HEK293T (cell line): Measurements from ENCODE around the gene PLA2G15.

Experiments
- CTCF ChIA-PET: fragments of 350-600 bp; formaldehyde crosslinking; extraction: SDS; loops from one replicate; lab custom pipeline; 2021; ENCODE audit warnings: antibody characterized with exemption, inconsistent platforms; lab: Yijun Ruan, JAX
- POLR2A ChIA-PET: fragments of 350-600 bp; formaldehyde crosslinking; extraction: SDS; loops from one replicate; lab custom pipeline; 2020; ENCODE audit warnings: antibody characterized with exemption, inconsistent platforms; lab: Yijun Ruan, JAX
- DNase-seq: peaks from one replicate; pipeline ENCODE4 v3.0.0; 2012; ENCODE audit warnings: mixed read lengths; ENCODE audit errors: extremely low spot score
- ARNT ChIP-seq: fragments of 450-650 bp; IDR thresholded peaks from 2 replicates; pipeline ENCODE4 v1.6.1; 2017; ENCODE audit warnings: mild to moderate bottlenecking
- BHLHE40 ChIP-seq: fragments of 450-650 bp; IDR thresholded peaks from 2 replicates; pipeline ENCODE4 v1.6.1; 2016; ENCODE audit warnings: mild to moderate bottlenecking, moderate library complexity, borderline replicate concordance
- CTBP1 ChIP-seq: fragments of 450-650 bp; IDR thresholded peaks from 2 replicates; pipeline ENCODE4 v1.6.1; 2016; ENCODE audit warnings: borderline replicate concordance
- ELF4 ChIP-seq: fragments of 450-650 bp; IDR thresholded peaks from 2 replicates; pipeline ENCODE4 v1.6.1; 2017; ENCODE audit warnings: antibody characterized with exemption
- FOXA1 ChIP-seq: fragments of 450-650 bp; IDR thresholded peaks from 2 replicates; pipeline ENCODE4 v1.6.1; 2016; ENCODE audit warnings: mild to moderate bottlenecking
- FOXK2 ChIP-seq: fragments of 450-650 bp; IDR thresholded peaks from 2 replicates; pipeline ENCODE4 v1.6.1; 2016; ENCODE audit warnings: mild to moderate bottlenecking
- FOXM1 ChIP-seq: fragments of 450-650 bp; IDR thresholded peaks from 2 replicates; pipeline ENCODE4 v1.6.1; 2017; ENCODE audit warnings: mild to moderate bottlenecking, borderline replicate concordance
- HDGF ChIP-seq: fragments of 450-650 bp; IDR thresholded peaks from 2 replicates; pipeline ENCODE4 v1.6.1; 2017; ENCODE audit warnings: antibody characterized with exemption, borderline replicate concordance
- L3MBTL2 ChIP-seq: fragments of 450-650 bp; conservative IDR thresholded peaks from 2 replicates; pipeline ENCODE4 v1.6.1; 2016; ENCODE audit warnings: mild to moderate bottlenecking
- LEF1 ChIP-seq: fragments of 450-650 bp; IDR thresholded peaks from 2 replicates; pipeline ENCODE4 v1.6.1; 2017; ENCODE audit warnings: mild to moderate bottlenecking, borderline replicate concordance
- NFRKB ChIP-seq: fragments of 450-650 bp; IDR thresholded peaks from 2 replicates; pipeline ENCODE4 v1.6.1; 2016; ENCODE audit warnings: mild to moderate bottlenecking, moderate library complexity
- SP1 ChIP-seq: fragments of 450-650 bp; IDR thresholded peaks from 2 replicates; pipeline ENCODE4 v1.6.1; 2017
- SUZ12 ChIP-seq: fragments of 450-650 bp; IDR thresholded peaks from 2 replicates; pipeline ENCODE4 v1.6.1; 2016; ENCODE audit warnings: mild to moderate bottlenecking
- TARDBP ChIP-seq: fragments of 450-650 bp; IDR thresholded peaks from 2 replicates; pipeline ENCODE4 v1.6.1; 2016
- ZNF384 ChIP-seq: fragments of 450-650 bp; IDR thresholded peaks from 2 replicates; pipeline ENCODE4 v1.6.1; 2016
- TF ChIP-seq, protein P1 (sequence below): fragments of 450-650 bp; IDR thresholded peaks from 2 replicates; pipeline ENCODE4 v1.6.1; 2016

Gene PLA2G15

DNA sequence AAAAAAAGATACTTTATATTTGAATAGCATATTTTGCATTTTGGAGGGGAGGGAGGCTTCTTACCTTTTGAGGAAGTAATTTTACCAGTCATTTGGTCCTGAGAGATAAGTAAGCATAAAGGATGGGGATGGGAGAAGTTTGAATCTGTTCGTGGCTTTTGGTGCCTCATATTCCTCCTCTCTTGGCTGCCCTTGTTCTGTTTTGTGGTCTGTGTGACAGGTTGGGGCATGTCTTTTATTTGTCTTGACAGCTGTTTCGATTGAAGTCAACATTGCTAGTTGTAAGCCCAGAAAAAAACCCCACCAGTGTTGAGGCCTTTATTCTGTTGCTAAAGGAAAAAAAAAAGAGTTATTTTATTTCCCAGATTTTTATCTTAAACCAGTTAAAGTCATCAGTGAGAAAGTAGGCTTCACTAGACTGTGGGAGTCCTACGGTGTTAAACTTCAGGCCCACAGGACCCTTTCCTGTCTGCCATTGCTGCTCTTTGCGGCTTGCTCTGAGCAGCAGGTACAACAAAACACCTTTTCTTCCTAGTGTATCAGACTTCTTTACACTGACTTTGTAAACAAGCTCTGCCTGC, 30.5 kb downstream of the PLA2G15 start:
- no peak for DNase-seq
- TF ChIP-seq L3MBTL2, result no peak
- TF ChIP-seq CTBP1, result no peak
- TF ChIP-seq BHLHE40, result no peak
- no peak for TF ChIP-seq SUZ12
- TF ChIP-seq, protein P1, sequence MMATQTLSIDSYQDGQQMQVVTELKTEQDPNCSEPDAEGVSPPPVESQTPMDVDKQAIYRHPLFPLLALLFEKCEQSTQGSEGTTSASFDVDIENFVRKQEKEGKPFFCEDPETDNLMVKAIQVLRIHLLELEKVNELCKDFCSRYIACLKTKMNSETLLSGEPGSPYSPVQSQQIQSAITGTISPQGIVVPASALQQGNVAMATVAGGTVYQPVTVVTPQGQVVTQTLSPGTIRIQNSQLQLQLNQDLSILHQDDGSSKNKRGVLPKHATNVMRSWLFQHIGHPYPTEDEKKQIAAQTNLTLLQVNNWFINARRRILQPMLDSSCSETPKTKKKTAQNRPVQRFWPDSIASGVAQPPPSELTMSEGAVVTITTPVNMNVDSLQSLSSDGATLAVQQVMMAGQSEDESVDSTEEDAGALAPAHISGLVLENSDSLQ, result no peak
- TF ChIP-seq ARNT, result no peak
- no peak for TF ChIP-seq HDGF
- TF ChIP-seq NFRKB, result no peak
- no peak for TF ChIP-seq TARDBP
- TF ChIP-seq SP1, result no peak
- TF ChIP-seq FOXA1, result no peak
- no peak for TF ChIP-seq LEF1
- TF ChIP-seq FOXM1, result no peak
- TF ChIP-seq ELF4, result no peak
- TF ChIP-seq FOXK2, result no peak
- TF ChIP-seq ZNF384, result no peak
- ChIA-PET CTCF (no interaction called here), POLR2A (interaction anchor here (1.0 to 1.5 kb wide), 3 partner anchors 11 to 35 kb away, joined by 3 read pairs; partner anchors contain the start of genes PRMT7, SLC7A6 and SLC7A6OS)

DNA sequence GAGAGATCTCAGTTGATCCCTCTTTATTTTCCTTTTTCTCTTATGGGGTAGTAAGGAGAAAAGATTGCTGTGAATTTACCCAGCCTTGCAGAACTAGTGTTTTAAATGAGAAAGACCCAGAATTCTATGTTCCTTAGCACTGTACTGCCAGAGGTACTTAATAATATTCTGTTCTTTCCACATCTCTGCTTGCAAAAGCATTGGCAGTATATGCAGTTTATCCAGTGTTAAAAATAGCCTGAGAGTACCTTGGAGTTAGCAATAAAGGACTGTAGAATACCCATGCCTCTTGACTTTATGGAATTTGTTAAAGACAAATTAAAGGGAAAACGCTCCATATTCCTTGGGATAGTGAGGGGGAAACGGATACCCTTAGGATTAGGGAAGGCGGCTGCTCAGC, 31.1 kb downstream of the PLA2G15 start:
- TF ChIP-seq SP1 (no peak), ELF4 (no peak), HDGF (no peak), NFRKB (no peak), BHLHE40 (no peak), FOXA1 (no peak), CTBP1 (no peak), FOXK2 (no peak), L3MBTL2 (no peak), FOXM1 (no peak)
- TF ChIP-seq, protein P1, result no peak
- DNase-seq, result no peak
- ChIA-PET POLR2A (interaction anchor here (1.0 kb wide), 2 partner anchors 12 to 35 kb away, joined by 3 read pairs; partner anchors contain the start of genes PRMT7, SLC7A6 and SLC7A6OS), CTCF (no interaction called here)

GRCh38 chr16:68279726-68280558, 34.8 kb downstream of the PLA2G15 start:
- ChIA-PET CTCF (interaction anchor here (0.8 to 1.0 kb wide), 2 partner anchors 16 to 184 kb away, joined by 3 read pairs; partner anchors contain the start of gene SLC7A6), POLR2A (no interaction called here)
- no peak for DNase-seq
- TF ChIP-seq FOXK2 (no peak), TARDBP (no peak), BHLHE40 (no peak)

- TF ChIP-seq BHLHE40, result no peak
- TF ChIP-seq TARDBP, result no peak
- TF ChIP-seq ARNT, result no peak
- TF ChIP-seq, protein P1, result no peak
- no peak for TF ChIP-seq LEF1
- TF ChIP-seq ELF4, result no peak
- TF ChIP-seq FOXM1, result no peak
- TF ChIP-seq ZNF384, result no peak
- no peak for TF ChIP-seq L3MBTL2
- TF ChIP-seq CTBP1, result no peak
- TF ChIP-seq FOXK2, result no peak
- TF ChIP-seq FOXA1, result no peak
- no peak for TF ChIP-seq SP1
- no peak for TF ChIP-seq SUZ12
- TF ChIP-seq NFRKB, result no peak
- CTCF ChIA-PET, result no interaction called here
- POLR2A ChIA-PET, result no interaction called here
- DNase-seq, result no peak
Observed at GRCh38 chr16:68281368-68282063, 36.3 kb downstream of the PLA2G15 start.

- no peak for DNase-seq
- TF ChIP-seq ARNT, result no peak
- ChIA-PET POLR2A (no interaction called here), CTCF (no interaction called here)
Observed at GRCh38 chr16:68282064-68282452, 36.9 kb downstream of the PLA2G15 start.

GRCh38 chr16:68283346-68283745, 38.2 kb downstream of the PLA2G15 start:
- POLR2A ChIA-PET, result interaction anchor here (0.8 kb wide), 1 partner anchor 11 kb away, joined by 3 read pairs; no protein-coding TSS in a partner anchor

More at GRCh38 chr16:68283346-68283745, 38.2 kb downstream of the PLA2G15 start:
- CTCF ChIA-PET, result interaction anchor here (1.2 to 2.0 kb wide), 2 partner anchors 19 to 22 kb away, joined by 4 to 6 read pairs; partner anchors contain the start of gene SLC7A6
- TF ChIP-seq ELF4, result no peak
- TF ChIP-seq FOXK2, result no peak
- TF ChIP-seq L3MBTL2, result no peak
- no peak for TF ChIP-seq ZNF384
- TF ChIP-seq, protein P1, result no peak
- TF ChIP-seq HDGF, result no peak
- TF ChIP-seq ARNT, result no peak
- TF ChIP-seq CTBP1, result no peak
- TF ChIP-seq NFRKB, result no peak
- DNase-seq, result no peak
